ENCODE results near the gene TNFRSF19. TPM values are rescaled to one million over a fixed set of nuclear protein-coding genes. Genes with fewer than 3 reads are reported as not detected.

Gene TNFRSF19
- total and polyA plus RNA-seq, 2 of the 13 experiments (the other 11 are each of a cell fraction or from before 2014, with no cell fraction given) = 75.3 to 77.7 TPM

GRCh38 chr13:23615395-23616081 lies 45.3 kb downstream of the TNFRSF19 start (continued):
- TF ChIP-seq ATRX (CRISPR knock-in tag; IDR thresholded peaks at IDR 0.05; ENCODE audit: borderline replicate concordance) (no peak), ZNF546 (CRISPR knock-in tag; conservative IDR thresholded peaks at IDR 0.05) (no peak), ZNF501 (CRISPR knock-in tag; IDR thresholded peaks at IDR 0.05) (no peak), PCBP2 (optimal IDR thresholded peaks at IDR 0.05; ENCODE audit: low read depth, low read length, poor library complexity, severe bottlenecking) (no peak), PREB (CRISPR knock-in tag; IDR thresholded peaks at IDR 0.05) (no peak), SNAPC2 (CRISPR knock-in tag; IDR thresholded peaks at IDR 0.05) (0 out of 2 replicates have a peak, but pooled peaks have one; percentile 80), SALL2 (CRISPR knock-in tag; IDR thresholded peaks at IDR 0.05) (no peak), ZNF800 (CRISPR knock-in tag; IDR thresholded peaks at IDR 0.05) (no peak), HDAC2 (CRISPR knock-in tag; IDR thresholded peaks at IDR 0.05) (peak; percentile 98), PHF21A (CRISPR knock-in tag; IDR thresholded peaks at IDR 0.05) (peak; percentile 92), ZNF224 (CRISPR knock-in tag; IDR thresholded peaks at IDR 0.05) (no peak), ZMYM3 (CRISPR knock-in tag; IDR thresholded peaks at IDR 0.05) (peak; percentile 72), MIER2 (CRISPR knock-in tag; IDR thresholded peaks at IDR 0.05) (0 out of 2 replicates have a peak, but pooled peaks have one; percentile 40), PBX3 (CRISPR knock-in tag; IDR thresholded peaks at IDR 0.05; ENCODE audit: borderline replicate concordance) (no peak), EZH2 (conservative IDR thresholded peaks at IDR 0.05; ENCODE audit: low read depth, low read length) (no peak), ZNF431 (CRISPR knock-in tag; IDR thresholded peaks at IDR 0.05; ENCODE audit: borderline replicate concordance, low read depth) (0 out of 2 replicates have a peak, but pooled peaks have one; percentile 34), PLSCR1 (CRISPR knock-in tag; IDR thresholded peaks at IDR 0.05; ENCODE audit: borderline replicate concordance) (no peak), ZNF451 (CRISPR knock-in tag; IDR thresholded peaks at IDR 0.05) (no peak), PHF8 (CRISPR knock-in tag; IDR thresholded peaks at IDR 0.05) (no peak)
- TF ChIP-seq, protein P1, sequence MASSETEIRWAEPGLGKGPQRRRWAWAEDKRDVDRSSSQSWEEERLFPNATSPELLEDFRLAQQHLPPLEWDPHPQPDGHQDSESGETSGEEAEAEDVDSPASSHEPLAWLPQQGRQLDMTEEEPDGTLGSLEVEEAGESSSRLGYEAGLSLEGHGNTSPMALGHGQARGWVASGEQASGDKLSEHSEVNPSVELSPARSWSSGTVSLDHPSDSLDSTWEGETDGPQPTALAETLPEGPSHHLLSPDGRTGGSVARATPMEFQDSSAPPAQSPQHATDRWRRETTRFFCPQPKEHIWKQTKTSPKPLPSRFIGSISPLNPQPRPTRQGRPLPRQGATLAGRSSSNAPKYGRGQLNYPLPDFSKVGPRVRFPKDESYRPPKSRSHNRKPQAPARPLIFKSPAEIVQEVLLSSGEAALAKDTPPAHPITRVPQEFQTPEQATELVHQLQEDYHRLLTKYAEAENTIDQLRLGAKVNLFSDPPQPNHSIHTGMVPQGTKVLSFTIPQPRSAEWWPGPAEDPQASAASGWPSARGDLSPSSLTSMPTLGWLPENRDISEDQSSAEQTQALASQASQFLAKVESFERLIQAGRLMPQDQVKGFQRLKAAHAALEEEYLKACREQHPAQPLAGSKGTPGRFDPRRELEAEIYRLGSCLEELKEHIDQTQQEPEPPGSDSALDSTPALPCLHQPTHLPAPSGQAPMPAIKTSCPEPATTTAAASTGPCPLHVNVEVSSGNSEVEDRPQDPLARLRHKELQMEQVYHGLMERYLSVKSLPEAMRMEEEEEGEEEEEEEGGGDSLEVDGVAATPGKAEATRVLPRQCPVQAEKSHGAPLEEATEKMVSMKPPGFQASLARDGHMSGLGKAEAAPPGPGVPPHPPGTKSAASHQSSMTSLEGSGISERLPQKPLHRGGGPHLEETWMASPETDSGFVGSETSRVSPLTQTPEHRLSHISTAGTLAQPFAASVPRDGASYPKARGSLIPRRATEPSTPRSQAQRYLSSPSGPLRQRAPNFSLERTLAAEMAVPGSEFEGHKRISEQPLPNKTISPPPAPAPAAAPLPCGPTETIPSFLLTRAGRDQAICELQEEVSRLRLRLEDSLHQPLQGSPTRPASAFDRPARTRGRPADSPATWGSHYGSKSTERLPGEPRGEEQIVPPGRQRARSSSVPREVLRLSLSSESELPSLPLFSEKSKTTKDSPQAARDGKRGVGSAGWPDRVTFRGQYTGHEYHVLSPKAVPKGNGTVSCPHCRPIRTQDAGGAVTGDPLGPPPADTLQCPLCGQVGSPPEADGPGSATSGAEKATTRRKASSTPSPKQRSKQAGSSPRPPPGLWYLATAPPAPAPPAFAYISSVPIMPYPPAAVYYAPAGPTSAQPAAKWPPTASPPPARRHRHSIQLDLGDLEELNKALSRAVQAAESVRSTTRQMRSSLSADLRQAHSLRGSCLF (CRISPR knock-in tag; IDR thresholded peaks at IDR 0.05; ENCODE audit: borderline replicate concordance) = no peak
